HG03159 (cell line): ENCODE data around the gene LTBP4.
"Not testable (repeated sequence)": the region's sequence is repeated elsewhere in the genome, so short reads cannot be mapped to it uniquely, and the experiment has no call there.

ENCODE experiments used
- ATAC-seq: cut with Tn5 transposase; IDR thresholded peaks from one replicate; pipeline ENCODE4 v1.9.1; 2021; ENCODE audit warnings: mild to moderate bottlenecking, moderate library complexity; ENCODE audit not compliant: unreplicated experiment

LTBP4 gene

DNA sequence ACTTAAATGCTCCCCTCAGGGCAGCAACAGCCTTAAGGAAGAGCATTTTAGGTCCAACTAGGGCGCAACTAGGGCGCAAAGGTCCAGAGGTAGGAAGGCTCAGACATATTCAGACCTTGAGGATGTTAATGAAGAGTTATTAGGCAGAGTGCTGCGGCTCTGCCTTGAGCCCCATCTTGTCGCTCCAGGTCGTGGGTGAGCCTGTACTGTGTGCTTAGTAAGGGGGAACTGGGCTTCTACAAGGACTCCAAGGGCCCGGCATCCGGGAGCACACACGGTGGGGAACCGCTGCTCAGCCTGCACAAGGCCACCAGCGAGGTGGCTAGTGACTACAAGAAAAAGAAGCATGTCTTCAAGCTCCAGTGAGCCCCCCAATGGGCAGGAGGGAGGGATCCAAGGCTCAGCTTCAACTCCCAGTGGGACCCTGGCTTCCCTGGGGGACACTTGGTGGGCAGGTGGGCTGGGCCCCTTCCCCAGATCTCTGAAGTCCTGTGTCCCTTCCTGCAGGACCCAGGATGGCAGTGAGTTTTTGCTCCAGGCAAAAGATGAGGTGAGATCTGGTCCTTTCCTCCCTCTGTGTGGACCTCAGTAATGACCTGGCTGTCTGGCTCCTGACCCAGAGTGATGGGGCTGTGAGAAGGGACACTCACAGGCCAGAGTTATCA is 29.2 kb upstream of the LTBP4 start:
- ATAC-seq, result no peak

DNA sequence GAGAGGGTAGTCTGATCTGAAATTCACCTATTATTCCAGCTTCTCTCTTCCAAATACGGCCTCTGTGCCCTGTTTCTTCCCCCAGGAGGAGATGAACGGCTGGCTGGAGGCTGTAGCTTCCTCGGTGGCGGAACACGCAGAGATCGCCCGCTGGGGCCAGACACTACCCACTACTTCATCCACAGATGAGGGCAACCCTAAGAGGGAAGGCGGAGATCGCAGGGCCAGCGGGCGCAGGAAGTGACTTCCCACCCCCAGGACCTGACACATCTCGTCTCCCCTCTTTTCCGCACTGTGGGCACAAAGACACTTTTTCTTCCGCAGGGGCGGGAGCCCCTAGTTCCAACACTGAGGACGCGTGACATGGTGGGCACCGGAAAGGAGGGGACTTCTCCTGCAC is 25.8 kb upstream of the LTBP4 start:
- no peak for ATAC-seq

DNA sequence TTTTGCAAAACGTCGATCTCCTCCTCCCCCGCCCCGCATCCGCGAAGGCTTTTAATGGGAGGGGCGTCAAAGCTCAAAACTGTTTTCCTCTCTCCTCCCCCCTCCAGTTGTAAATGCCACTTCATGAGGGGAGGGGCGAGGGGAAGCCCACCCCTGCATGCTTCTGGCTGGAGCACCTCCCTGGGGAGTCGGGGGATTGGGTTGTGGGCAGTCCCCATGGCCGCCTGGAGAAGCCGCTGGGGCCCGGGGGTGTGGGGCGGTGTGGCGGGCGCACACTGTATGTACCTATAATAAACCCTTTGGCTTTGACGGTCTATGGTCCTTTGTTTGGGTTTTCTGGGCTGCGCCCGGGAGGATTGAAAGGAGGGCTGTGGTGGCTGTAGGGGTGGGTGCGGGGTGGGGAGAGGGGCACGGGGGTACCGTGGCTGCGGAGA is 25.0 kb upstream of the LTBP4 start:
- ATAC-seq, result peak; percentile 8

DNA sequence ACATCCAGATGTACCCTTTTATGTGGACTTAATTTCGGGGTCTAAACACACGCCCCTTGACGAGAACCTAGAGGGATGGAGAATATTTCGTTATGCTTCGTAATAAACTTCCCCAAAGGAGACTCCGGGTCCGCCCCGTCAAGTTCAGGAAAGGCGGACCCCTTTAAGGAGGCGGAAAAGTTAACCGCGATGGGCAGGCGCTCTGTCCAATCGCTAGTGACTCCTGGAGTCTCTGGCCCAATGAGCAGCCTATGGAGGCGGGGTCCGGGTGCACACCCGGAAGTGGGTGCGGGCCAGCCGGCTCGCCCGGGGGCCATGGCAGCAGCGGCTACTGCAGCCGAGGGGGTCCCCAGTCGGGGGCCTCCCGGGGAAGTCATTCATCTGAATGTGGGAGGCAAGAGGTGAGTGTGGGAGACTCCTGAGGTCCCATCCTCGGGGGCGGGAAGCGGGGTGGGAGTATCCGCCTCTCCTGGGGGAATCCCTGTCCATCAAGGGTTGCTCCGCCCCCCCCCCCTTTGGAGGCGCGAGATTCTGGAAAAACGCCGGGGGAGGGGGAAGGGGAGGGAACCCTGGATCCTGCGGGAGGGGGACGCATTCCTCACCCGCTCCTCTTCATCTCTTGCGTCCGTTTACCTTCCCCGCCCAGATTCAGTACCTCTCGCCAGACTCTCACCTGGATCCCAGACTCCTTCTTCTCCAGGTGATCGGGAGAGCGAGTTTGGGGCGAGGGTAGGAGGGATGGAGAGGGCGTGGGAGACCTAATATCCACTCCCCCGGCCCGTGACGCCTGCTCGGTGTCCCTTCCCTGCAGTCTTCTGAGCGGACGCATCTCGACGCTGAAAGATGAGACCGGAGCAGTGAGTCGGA is 24.4 kb upstream of the LTBP4 start, which contains the start of gene SHKBP1:
SHKBP1 (plus strand) TSS at position 289 of the 867 bp plus-strand sequence; CDS start at position 316, 27 bp downstream.
- ATAC-seq, result peak; percentile 96

DNA sequence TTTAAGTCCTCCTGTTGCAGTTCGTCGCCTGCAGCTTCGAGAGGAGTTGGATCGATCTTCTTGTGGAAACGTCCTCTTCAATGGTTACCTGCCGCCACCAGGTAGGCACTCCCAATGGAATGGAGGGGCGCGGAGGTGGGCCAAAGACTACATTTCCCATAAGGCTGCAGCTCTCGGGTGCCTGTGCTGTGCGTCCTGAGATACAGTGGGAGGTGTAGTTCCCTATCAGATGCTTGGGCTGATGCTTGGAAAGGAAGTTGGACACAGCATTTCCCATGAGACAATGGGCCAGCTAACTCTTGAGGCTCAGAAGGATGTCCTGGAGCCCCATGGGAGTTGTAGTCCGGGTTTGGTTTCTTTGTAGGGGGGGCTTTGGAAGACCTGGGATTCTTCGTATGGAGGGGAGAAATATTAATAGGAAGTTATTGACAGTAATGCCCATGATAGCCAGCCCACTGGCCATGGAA is 22.7 kb upstream of the LTBP4 start:
- ATAC-seq, result no peak

DNA sequence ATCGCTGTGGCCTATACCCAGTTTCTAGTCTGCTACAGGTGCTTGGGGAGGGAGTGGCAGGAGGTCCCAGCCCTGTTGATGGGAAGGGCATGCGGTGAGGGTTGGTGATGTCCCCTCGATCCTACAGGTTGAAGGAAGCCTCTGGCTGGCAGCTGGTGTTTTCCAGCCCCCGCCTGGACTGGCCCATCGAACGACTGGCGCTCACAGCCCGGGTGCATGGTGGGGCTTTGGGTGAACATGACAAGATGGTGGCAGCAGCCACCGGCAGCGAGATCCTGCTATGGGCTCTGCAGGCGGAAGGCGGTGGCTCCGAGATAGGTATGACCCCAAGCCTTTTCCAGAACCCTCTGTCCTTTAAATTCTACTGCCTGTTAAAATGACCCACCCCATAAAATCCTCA is 20.6 kb upstream of the LTBP4 start:
- no peak for ATAC-seq

DNA sequence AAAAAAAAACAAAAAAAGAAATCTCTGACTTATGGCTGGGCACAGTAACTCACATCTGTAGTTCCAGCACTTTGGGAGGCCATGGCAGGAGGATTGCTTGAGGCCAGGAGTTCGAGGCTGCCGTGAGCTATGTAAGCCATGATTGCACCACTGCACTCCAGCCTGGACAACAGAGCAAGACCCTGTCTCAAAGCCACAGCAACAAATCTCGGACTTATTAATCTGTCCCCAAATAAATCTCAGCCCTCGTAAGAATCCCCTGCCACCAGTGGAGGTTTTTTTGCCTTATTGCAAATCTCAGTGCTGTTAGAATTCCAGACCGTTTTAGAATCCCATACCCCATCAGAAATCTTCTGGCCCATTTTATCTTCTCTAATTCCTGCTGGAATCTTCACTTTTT is 19.6 kb upstream of the LTBP4 start:
- ATAC-seq, result no peak

DNA sequence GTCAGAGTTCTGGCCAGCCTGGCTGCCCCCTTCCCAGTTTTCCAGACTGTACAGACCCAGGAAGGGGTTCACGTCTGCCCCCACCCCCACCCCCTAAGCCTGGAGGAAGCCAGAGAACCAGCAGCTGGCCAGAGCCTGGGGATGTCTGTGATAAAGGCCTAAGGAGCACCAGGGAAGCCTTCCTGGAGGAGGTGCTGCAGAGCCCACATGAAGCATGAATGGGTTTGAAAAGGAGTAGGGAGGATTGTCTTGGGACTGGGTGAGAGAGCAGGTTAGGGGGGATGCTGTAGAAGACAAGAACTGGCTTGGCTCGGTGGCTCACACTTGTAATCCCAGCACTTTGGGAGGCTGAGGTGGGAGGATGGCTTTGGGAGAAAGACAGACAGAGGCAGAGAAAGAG is 18.7 kb upstream of the LTBP4 start:
- ATAC-seq, result no peak

DNA sequence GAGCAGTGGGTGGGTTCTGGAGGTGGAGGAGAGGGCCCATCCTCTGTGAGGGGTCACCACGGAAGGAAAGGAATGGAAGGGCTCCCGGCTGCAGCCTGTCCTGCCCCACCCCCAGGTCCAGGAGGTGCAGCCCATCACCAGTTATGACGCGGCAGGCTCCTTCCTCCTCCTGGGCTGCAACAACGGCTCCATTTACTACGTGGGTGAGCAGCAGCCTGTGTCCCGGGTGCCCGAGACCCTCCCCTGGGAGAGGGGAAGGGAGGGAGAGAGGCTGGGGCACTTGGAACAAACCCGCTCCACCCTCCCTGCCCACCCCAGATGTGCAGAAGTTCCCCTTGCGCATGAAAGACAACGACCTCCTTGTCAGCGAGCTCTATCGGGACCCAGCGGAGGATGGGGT is 17.9 kb upstream of the LTBP4 start:
- no peak for ATAC-seq

DNA sequence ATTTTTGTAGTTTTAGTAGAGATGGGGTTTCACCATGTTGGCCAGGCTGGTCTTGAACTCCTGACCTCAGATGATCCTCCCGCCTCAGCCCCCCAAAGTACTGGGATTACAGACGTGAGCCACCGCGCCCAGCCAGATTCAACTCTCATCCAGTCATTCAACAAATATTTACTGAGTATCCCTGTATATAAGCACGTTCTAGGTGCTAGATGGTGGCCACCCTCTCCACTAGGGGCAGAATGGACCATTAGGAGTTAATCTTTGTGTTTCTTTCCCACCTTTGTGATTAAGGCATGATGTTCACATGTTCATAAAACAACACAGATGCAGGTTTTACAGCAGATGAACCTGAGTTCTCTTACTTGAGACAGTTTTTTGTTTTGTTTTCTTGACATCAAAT is 17.2 kb upstream of the LTBP4 start:
- ATAC-seq, result no peak

DNA sequence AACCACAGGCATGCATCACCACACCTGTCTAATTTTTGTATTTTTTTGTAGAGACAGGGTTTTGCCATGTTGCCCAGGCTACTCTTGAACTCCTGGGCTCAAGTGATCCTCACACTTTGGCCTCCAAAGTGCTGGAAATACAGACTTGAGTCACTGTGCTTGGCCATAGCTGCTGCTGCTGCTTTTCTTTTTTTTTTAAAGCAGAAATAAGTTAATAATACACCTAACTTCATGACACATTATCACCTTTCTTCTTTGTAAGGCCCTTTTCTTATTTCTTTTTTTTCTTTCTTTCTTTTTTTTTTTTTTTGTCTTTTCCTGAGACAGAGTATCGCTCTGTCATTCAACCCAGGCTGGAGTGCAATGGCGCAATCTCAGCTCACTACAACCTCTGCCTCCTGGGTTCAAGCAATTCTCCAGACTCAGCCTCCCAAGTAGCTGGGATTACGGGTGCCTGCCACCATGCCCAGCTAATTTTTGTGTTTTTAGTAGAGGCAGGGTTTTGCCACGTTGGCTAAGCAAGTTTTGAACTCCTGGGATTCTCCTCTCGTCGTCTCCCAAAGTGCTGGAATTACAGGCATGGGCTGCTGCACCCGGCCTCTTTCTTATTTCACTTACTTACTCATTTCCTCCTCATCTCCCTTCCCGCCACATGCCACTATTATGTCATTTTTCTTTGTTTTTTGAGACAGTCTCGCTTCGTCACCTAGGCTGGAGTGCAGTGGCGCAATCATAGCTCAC is 15.8 kb upstream of the LTBP4 start:
- ATAC-seq, result no peak

DNA sequence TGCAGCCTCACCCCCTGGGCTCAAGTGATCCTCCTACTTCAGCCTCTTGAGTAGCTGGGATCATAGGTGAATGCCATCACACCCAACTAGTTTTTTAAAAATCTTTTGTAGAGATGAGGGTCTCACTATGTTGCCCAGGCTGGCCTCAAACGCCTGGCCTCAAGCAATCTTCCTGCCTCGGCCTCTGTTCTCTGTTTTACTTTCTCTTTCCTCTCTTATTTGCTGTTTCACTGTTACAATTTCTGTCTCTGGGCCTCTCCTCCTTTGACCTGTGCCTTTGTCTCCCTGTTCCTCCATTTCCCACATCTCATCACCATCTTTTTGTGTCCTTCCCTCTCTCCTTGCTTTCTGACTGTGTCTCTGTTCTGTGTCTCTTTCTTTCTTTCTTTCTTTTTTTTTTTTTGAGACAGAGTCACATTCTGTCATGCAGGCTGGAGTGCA is 15.2 kb upstream of the LTBP4 start:
- no peak for ATAC-seq

DNA sequence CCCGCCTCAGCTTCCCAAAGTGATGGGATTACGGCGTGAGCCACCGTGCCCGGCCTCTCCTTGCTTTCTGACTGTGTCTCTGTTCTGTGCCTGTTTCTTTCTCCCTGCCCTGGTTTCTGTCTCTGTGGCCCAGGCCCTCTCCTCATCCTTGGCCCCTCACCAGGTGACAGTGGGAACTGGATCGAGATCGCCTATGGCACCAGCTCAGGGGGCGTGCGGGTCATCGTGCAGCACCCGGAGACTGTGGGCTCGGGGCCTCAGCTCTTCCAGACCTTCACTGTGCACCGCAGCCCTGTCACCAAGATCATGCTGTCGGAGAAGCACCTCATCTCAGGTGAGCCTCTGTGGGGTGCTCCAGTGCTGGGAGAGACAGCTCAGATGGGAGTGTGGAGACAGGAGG is 14.6 kb upstream of the LTBP4 start:
- ATAC-seq, result no peak

DNA sequence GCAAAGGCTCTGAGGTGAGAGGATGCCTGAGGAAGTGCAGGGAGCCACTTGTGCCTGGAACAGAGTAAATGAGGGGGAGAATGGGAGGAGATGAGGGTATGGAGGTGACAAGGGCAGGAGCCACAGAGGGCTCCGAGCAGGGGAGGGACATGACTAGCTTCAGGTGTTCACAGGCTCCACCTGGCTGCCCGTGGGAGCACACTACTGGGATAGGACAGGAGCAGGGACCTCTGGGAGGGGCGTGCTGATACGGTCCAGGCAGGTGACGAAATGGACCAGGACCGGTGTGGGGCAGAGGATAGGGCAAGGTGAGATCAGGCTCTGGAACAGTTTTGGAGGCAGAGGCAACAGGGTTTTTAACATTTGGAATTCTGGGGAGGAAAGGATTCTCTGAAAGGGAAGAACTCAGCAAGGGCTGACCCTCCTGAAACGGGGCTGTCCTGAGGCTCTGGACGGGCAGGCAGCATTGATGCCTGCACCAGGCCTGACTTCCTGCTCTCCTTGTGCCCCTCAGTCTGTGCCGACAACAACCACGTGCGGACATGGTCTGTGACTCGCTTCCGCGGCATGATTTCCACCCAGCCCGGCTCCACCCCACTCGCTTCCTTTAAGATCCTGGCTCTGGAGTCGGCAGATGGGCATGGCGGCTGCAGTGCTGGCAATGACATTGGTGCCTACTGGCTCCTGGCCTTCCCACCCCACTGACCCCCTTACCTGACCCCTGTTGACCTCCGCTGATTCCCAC is 12.9 kb upstream of the LTBP4 start:
- no peak for ATAC-seq

DNA sequence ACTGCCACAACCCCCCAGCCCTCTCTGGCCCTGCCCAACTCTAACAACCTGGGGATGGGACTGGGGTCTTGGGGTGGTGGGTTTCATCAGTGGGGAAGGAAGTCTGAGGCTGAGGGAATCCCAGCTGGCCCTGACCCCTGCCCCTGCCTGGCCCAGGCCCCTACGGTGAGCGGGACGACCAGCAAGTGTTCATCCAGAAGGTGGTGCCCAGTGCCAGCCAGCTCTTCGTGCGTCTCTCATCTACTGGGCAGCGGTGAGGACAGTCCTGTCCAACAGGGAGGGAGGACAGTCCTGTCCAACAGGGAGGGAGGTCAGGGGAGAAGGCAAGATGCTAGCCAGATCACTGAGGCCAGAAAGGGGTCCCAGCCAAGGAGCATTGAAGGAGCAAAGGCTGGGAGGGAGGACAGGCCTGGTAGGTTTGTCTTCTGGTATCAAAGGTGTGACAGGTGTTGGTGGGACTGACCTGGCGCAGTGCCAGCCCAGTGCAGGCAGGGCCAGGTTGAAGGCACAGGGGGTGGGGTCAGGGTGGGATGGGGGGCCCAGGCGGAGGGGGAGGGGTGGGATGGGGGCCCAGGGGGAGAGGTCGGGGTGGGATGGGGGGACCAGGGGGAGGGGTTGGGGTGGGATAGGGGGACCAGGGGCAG is 12.1 kb upstream of the LTBP4 start:
- ATAC-seq, result no peak

DNA sequence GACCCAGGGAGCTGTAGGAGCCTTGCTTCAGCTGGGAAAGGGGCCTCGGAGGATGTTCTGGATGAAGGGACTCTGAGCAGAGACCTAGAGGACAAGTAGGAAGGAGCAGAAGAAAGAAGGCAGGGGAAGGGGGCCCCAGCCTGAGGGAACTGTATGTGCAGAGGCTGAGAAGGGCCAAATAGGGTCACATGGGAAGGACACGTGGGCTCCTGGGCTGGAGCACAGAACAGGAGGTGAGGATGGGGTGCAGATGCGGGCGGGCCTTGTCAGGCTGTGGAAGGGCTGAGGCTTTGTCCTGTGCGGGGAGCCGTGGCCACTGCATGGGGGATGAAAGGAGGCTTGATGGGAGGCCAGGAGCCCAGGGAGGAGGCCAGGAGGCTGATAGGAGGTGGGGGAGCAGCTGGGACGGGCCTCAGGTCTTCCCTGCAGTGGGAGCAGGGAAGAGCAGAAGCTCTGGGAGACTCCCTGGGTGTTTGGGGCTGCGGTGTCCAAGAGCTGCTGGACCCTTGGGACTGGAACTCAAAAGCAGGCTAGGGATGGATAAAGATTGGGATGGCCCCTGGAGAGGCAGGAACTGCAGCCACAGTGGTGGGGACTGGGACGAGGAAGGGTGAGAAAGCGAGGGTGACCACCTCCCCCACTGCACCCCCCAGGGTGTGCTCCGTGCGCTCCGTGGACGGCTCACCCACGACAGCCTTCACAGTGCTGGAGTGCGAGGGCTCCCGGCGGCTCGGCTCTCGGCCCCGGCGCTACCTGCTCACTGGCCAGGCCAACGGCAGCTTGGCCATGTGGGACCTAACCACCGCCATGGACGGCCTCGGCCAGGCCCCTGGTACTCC is 11.4 kb upstream of the LTBP4 start:
- no peak for ATAC-seq

DNA sequence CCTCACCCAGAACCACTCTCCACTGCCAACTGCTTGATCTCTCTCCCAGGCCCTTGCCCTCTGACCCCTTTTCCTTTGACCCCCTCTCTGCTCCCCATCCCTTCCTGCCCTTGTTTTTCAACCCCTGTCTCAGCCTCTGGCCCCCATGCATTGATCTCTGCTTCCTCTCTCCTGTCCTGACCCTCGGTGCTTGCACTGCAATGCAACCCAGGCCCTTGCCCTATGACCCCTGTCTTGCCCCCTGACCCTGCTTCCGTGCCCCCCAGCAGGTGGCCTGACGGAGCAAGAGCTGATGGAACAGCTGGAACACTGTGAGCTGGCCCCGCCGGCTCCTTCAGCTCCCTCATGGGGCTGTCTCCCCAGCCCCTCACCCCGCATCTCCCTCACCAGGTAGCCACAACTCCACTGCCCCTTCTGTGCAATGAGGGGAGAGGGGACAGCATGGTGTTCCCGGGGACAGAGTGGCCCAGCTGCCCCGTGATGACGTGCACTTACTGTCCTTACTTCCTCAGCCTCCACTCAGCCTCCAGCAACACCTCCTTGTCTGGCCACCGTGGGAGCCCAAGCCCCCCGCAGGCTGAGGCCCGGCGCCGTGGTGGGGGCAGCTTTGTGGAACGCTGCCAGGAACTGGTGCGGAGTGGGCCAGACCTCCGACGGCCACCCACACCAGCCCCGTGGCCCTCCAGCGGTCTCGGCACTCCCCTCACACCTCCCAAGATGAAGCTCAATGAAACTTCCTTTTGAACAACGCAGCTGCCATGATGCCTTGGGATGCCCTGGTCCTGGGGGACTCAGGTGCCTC is 10.5 kb upstream of the LTBP4 start:
- no peak for ATAC-seq

DNA sequence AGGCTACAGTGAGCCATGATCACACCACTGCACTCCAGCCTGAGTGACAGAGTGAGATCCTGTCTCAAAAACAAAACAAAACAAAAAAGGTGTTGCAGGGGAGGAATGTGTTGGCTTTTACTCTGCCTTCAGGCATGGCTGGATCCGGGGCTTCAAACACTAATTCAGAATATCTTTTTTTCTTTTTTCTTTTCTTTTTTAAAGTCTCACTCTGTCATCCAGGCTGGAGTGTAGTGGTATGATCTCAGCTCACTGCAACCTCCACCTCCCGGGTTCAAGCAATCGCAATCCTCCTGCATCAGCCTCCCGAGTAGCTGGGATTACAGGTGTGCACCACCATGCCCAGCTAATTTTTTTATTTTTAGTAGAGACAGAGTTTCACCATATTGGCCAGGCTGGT is 9.4 kb upstream of the LTBP4 start:
- not testable (repeated sequence) for ATAC-seq

DNA sequence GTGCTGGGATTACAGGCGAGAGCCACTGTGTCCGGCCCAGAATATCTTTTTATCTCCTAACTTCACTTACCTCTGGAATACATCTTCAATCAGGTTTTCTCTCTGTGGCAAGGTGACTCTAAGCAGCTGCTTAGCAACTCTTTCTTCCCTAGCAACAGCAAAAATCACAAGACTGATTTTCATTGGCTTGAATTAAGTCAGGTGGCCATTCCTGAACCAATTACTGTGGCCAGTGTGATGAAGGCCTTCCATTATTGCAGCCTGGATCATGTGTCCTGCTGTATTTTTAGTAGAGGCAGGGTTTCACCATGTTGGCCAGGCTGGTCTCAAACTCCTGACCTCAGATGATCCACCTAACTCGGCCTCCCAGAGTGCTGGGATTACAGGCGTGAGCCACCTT is 9.0 kb upstream of the LTBP4 start:
- ATAC-seq, result peak; percentile 57
